Measurements from ENCODE around the gene FCSK.

Gene FCSK

GRCh38 chr16:70475054-70475871 lies 20.9 kb downstream of the FCSK start:
- TF ChIP-seq POLR2AphosphoS5 (IDR thresholded peaks at IDR 0.05; ENCODE audit: low read depth) = no peak
- no peak for TF ChIP-seq REST (IDR thresholded peaks at IDR 0.05; ENCODE audit: insufficient replicate concordance, low read depth)
- TF ChIP-seq SPI1 (IDR thresholded peaks at IDR 0.05; ENCODE audit: borderline replicate concordance, low read depth) = no peak
- TF ChIP-seq CTCF (IDR thresholded peaks at IDR 0.05; ENCODE audit: insufficient read depth, low read length) = no peak
- no peak for TF ChIP-seq GABPA (IDR thresholded peaks at IDR 0.05; ENCODE audit: low read depth)
- H3K27ac ChIP-seq (replicated peaks) = no peak overlapping the region
- no peak for DNase-seq (ENCODE audit: low read depth in 1 of 2, low spot score in 1 of 2)
- H3K27me3 ChIP-seq (ENCODE audit: insufficient read depth, poor library complexity, severe bottlenecking) = no peaks in the 10 kb centered on the region
- no peak overlapping the region for H3K4me3 ChIP-seq (replicated peaks; ENCODE audit: insufficient read depth, low read length)

- Histone ChIP-seq H3K4me3 (replicated peaks; ENCODE audit: insufficient read depth, low read length) (no peak overlapping the region), H3K27ac (replicated peaks) (no peak overlapping the region), H3K27me3 (ENCODE audit: insufficient read depth, poor library complexity, severe bottlenecking) (no peaks in the 10 kb centered on the region)
- no peak for DNase-seq (ENCODE audit: low read depth in 1 of 2, low spot score in 1 of 2)
- TF ChIP-seq CTCF (IDR thresholded peaks at IDR 0.05; ENCODE audit: insufficient read depth, low read length) (no peak), SPI1 (IDR thresholded peaks at IDR 0.05; ENCODE audit: borderline replicate concordance, low read depth) (no peak), REST (IDR thresholded peaks at IDR 0.05; ENCODE audit: insufficient replicate concordance, low read depth) (no peak), GABPA (IDR thresholded peaks at IDR 0.05; ENCODE audit: low read depth) (no peak), POLR2AphosphoS5 (IDR thresholded peaks at IDR 0.05; ENCODE audit: low read depth) (no peak)
Observed at GRCh38 chr16:70476272-70477020, 22.1 kb downstream of the FCSK start.

- H3K27ac ChIP-seq (replicated peaks) = no peak overlapping the region
- TF ChIP-seq GABPA (IDR thresholded peaks at IDR 0.05; ENCODE audit: low read depth) (no peak), CTCF (IDR thresholded peaks at IDR 0.05; ENCODE audit: insufficient read depth, low read length) (no peak), REST (IDR thresholded peaks at IDR 0.05; ENCODE audit: insufficient replicate concordance, low read depth) (no peak), SPI1 (IDR thresholded peaks at IDR 0.05; ENCODE audit: borderline replicate concordance, low read depth) (no peak), POLR2AphosphoS5 (IDR thresholded peaks at IDR 0.05; ENCODE audit: low read depth) (no peak)
- no peak for DNase-seq (ENCODE audit: low read depth in 1 of 2, low spot score in 1 of 2)
- no peak overlapping the region for H3K4me3 ChIP-seq (replicated peaks; ENCODE audit: insufficient read depth, low read length)
- H3K27me3 ChIP-seq (ENCODE audit: insufficient read depth, poor library complexity, severe bottlenecking) = no peaks in the 10 kb centered on the region
Observed at GRCh38 chr16:70478169-70478568, 23.8 kb downstream of the FCSK start.
